ENCODE results near the gene JARID2. TPM values are rescaled to one million over a fixed set of nuclear protein-coding genes. Genes with fewer than 3 reads are reported as not detected.

The JARID2 gene
- total and polyA plus RNA-seq, 8 donors, result 2.4 to 42.6 (median 11.5) TPM

DNA sequence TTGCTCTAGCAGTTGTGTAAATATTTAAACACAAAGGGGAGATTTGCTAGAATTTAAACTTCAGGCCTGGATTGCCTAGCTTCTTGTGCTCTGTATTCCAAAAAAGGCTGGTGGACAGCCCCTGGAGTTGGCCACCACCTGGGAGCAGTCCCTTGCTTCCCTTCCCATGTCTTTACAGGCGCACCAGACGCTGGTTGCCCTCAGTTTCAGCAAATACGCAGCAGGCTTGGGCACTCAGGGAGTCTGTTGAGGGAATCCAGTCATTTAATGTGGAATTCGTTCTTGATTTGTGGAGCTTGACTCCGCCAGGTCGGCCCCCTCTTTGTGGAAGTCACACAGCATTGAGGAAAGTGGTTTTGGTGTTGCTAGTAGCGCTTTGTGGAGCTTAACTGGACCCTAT, 260.2 kb downstream of the JARID2 start:
- Histone ChIP-seq H3K36me3 (peaks cover 24 to 92% (median 71%) of the 10 kb centered on the region in 4 donors), H3K4me1 (peaks cover 16 to 57% (median 29%) of the 10 kb centered on the region in 4 donors), H3K27ac (peak overlapping the region in 2 of 5 donors; percentile 69 to 81), H3K4me3 (no peak overlapping the region), H3K9me3 (no peaks in the 10 kb centered on the region), H3K27me3 (no peaks in the 10 kb centered on the region)
- no peak for TF ChIP-seq EP300 (IDR thresholded peaks at IDR 0.05)
- no peak for TF ChIP-seq POLR2AphosphoS5 (IDR thresholded peaks at IDR 0.05)
- TF ChIP-seq, protein P1, sequence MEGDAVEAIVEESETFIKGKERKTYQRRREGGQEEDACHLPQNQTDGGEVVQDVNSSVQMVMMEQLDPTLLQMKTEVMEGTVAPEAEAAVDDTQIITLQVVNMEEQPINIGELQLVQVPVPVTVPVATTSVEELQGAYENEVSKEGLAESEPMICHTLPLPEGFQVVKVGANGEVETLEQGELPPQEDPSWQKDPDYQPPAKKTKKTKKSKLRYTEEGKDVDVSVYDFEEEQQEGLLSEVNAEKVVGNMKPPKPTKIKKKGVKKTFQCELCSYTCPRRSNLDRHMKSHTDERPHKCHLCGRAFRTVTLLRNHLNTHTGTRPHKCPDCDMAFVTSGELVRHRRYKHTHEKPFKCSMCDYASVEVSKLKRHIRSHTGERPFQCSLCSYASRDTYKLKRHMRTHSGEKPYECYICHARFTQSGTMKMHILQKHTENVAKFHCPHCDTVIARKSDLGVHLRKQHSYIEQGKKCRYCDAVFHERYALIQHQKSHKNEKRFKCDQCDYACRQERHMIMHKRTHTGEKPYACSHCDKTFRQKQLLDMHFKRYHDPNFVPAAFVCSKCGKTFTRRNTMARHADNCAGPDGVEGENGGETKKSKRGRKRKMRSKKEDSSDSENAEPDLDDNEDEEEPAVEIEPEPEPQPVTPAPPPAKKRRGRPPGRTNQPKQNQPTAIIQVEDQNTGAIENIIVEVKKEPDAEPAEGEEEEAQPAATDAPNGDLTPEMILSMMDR (IDR thresholded peaks at IDR 0.05), result no peak
- TF ChIP-seq POLR2A (IDR thresholded peaks at IDR 0.05), result no peak
- no peak for DNase-seq
- intact Hi-C loops (cut with DNase I; ENCODE audit: low total_unique reads), result loop anchor here (10.0 kb wide), 1 partner anchor 119 kb away; no protein-coding TSS in a partner anchor
- 88 to 96% (median 95%) methylated on average over 7 of the region's 7 CpGs for WGBS, 5 donors

- 94 to 98% (median 96%) methylated on average over 11 of the region's 11 CpGs for whole genome bisulfite sequencing, 5 donors
- Histone ChIP-seq H3K4me3 (no peak overlapping the region), H3K4me1 (peaks cover 16 to 47% (median 25%) of the 10 kb centered on the region in 4 donors), H3K36me3 (peaks cover 27 to 92% (median 71%) of the 10 kb centered on the region in 4 donors), H3K9me3 (no peaks in the 10 kb centered on the region), H3K27ac (no peak overlapping the region), H3K27me3 (no peaks in the 10 kb centered on the region)
- intact Hi-C loops (cut with DNase I; ENCODE audit: low total_unique reads), result loop anchor here (10.0 kb wide), 1 partner anchor 118 kb away; no protein-coding TSS in a partner anchor
- no peak for DNase-seq
- TF ChIP-seq POLR2AphosphoS5 (IDR thresholded peaks at IDR 0.05) (no peak), EP300 (IDR thresholded peaks at IDR 0.05) (no peak), POLR2A (IDR thresholded peaks at IDR 0.05) (no peak)
- TF ChIP-seq, protein P1 (IDR thresholded peaks at IDR 0.05), result no peak
Measured at GRCh38 chr6:15507221-15507620, 261.4 kb downstream of the JARID2 start.

DNA sequence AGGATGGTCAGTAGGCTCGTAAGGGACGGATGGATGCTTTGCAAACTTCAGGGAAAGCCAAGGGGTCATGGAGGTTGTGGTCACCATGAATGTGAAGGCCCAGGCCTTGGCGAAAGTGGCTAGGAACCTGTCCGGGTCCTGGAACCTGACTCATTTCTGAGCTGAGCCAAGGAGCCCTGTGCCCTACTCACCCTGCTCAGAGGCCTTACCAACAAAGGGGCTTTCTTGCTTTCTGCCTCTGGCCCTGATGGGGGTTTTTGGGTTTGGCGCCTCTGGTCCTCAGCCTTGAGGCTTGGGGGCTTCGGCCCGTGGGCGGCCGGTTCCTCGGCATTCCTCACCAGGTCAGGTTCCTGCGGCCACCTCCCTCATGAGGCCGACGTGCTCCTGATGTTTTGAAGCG, 261.9 kb downstream of the JARID2 start:
- Histone ChIP-seq H3K27me3 (no peaks in the 10 kb centered on the region), H3K4me1 (peaks cover 16 to 41% (median 23%) of the 10 kb centered on the region in 4 donors), H3K4me3 (no peak overlapping the region), H3K36me3 (peaks cover 27 to 92% (median 71%) of the 10 kb centered on the region in 4 donors), H3K9me3 (no peaks in the 10 kb centered on the region), H3K27ac (no peak overlapping the region)
- intact Hi-C loops (cut with DNase I; ENCODE audit: low total_unique reads), result loop anchor here (10.0 kb wide), 1 partner anchor 117 kb away; no protein-coding TSS in a partner anchor
- TF ChIP-seq POLR2AphosphoS5 (IDR thresholded peaks at IDR 0.05) (no peak), POLR2A (IDR thresholded peaks at IDR 0.05) (no peak), EP300 (IDR thresholded peaks at IDR 0.05) (no peak)
- TF ChIP-seq, protein P1 (IDR thresholded peaks at IDR 0.05), result no peak
- 88 to 93% (median 90%) methylated on average over 14 of the region's 14 CpGs for WGBS, 5 donors
- DNase-seq, result no peak

GRCh38 chr6:15508441-15508871, 262.6 kb downstream of the JARID2 start:
- H3K27ac ChIP-seq, result no peak overlapping the region
- H3K9me3 ChIP-seq, result no peaks in the 10 kb centered on the region
- peaks cover 34 to 92% (median 76%) of the 10 kb centered on the region in 4 donors for H3K36me3 ChIP-seq
- peaks cover 16 to 36% (median 23%) of the 10 kb centered on the region in 4 donors for H3K4me1 ChIP-seq
- intact Hi-C loops (cut with DNase I; ENCODE audit: low total_unique reads), result loop anchor here (10.0 kb wide), 1 partner anchor 116 kb away; no protein-coding TSS in a partner anchor
- 89 to 92% (median 90%) methylated on average over 6 of the region's 6 CpGs for WGBS, 5 donors
- DNase-seq, result no peak
- no peaks in the 10 kb centered on the region for H3K27me3 ChIP-seq
- TF ChIP-seq POLR2AphosphoS5 (IDR thresholded peaks at IDR 0.05) (no peak), EP300 (IDR thresholded peaks at IDR 0.05) (no peak), POLR2A (IDR thresholded peaks at IDR 0.05) (no peak)
- TF ChIP-seq, protein P1 (IDR thresholded peaks at IDR 0.05), result no peak
- H3K4me3 ChIP-seq, result no peak overlapping the region
